Testis (tissue), 2 donors: ENCODE data around the gene SEZ6L.

ENCODE experiments used
- CTCF ChIP-seq, 3 experiments: fragments of 450-650 bp in 2 of 3; fragments of 200-600 bp in 1 of 3; sonication (generic) in 1 of 3; IDR thresholded peaks; one replicate each; pipeline ENCODE4 v1.5.1; 2016 to 2019; ENCODE audit warnings: antibody characterized with exemption in 3 of 3, mild to moderate bottlenecking in 2 of 3, moderate library complexity in 1 of 3
- POLR2A ChIP-seq: fragments of 450-650 bp; IDR thresholded peaks from one replicate; pipeline ENCODE4 v1.6.1; 2017; ENCODE audit warnings: antibody characterized with exemption, mild to moderate bottlenecking, moderate library complexity

GRCh38 chr22:26188341-26188740, 19.1 kb downstream of the SEZ6L start:
- no peak for TF ChIP-seq CTCF (IDR thresholded peaks at IDR 0.05)
- TF ChIP-seq POLR2A: no peak
